KOPT-K1 (cell line): ENCODE measurements around the gene TBX20.

Source experiments
- H3K27ac ChIP-seq: fragments of 200-600 bp; sonication (generic); 2 replicates; pipeline ENCODE4 v1.5.1; 2016; ENCODE audit warnings: antibody characterized with exemption, mild to moderate bottlenecking, low read depth, low read length; ENCODE audit not compliant: poor library complexity, severe bottlenecking
- H3K36me3 ChIP-seq: fragments of 200-600 bp; sonication (generic); 2 replicates; pipeline ENCODE4 v1.5.1; 2017; ENCODE audit warnings: antibody characterized with exemption, mild to moderate bottlenecking, low read length, moderate library complexity; ENCODE audit not compliant: insufficient read depth
- H3K9me3 ChIP-seq: fragments of 200-600 bp; sonication (generic); 2 replicates; pipeline ENCODE4 v1.5.1; 2017; ENCODE audit warnings: antibody characterized with exemption, low read length, mild to moderate bottlenecking; ENCODE audit not compliant: insufficient read depth, poor library complexity, severe bottlenecking

Gene TBX20

GRCh38 chr7:35253710-35254495 lies at the start of gene TBX20:
TSS of gene TBX20 (minus strand) at chr7:35254100. CDS start at chr7:35253620, 480 bp downstream.
- no peaks in the 10 kb centered on the region for H3K9me3 ChIP-seq
- no peaks in the 10 kb centered on the region for H3K36me3 ChIP-seq

GRCh38 chr7:35289376-35289775 lies 35.5 kb upstream of the TBX20 start:
- Histone ChIP-seq H3K36me3 (no peaks in the 10 kb centered on the region), H3K27ac (no peak overlapping the region), H3K9me3 (no peaks in the 10 kb centered on the region)

More at GRCh38 chr7:35253710-35254495, at the start of gene TBX20:
- H3K27ac ChIP-seq: no peak within 1 kb of the TSS

DNA sequence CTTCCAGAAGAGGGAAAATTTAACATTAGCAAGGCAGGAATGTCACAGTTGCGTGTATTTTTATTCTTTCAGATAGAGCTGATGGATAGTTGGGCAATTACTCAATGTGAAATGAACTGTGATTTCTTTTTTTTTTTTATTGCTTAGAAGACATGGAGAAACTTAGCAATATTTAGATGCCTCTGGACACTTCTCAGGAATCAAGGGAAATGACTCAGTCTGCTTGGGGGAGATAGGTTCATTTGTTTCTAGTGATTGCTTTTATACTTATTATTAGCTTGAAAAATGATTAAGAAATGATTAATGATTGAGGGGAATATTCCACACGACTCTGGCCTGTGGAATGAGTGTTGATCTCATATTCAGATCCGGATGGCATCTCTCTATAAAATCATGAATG lies 33.1 kb upstream of the TBX20 start:
- H3K9me3 ChIP-seq: no peaks in the 10 kb centered on the region
- H3K36me3 ChIP-seq: no peaks in the 10 kb centered on the region
- H3K27ac ChIP-seq: no peak overlapping the region

GRCh38 chr7:35286422-35286821 lies 32.5 kb upstream of the TBX20 start:
- Histone ChIP-seq H3K27ac (no peak overlapping the region), H3K36me3 (no peaks in the 10 kb centered on the region), H3K9me3 (no peaks in the 10 kb centered on the region)

GRCh38 chr7:35285799-35286198 lies 31.9 kb upstream of the TBX20 start:
- Histone ChIP-seq H3K9me3 (no peaks in the 10 kb centered on the region), H3K36me3 (no peaks in the 10 kb centered on the region), H3K27ac (no peak overlapping the region)

- H3K9me3 ChIP-seq: no peaks in the 10 kb centered on the region
- H3K36me3 ChIP-seq: no peaks in the 10 kb centered on the region
These were observed 27.0 kb upstream of the TBX20 start for GRCh38 chr7:35280902-35281301.

DNA sequence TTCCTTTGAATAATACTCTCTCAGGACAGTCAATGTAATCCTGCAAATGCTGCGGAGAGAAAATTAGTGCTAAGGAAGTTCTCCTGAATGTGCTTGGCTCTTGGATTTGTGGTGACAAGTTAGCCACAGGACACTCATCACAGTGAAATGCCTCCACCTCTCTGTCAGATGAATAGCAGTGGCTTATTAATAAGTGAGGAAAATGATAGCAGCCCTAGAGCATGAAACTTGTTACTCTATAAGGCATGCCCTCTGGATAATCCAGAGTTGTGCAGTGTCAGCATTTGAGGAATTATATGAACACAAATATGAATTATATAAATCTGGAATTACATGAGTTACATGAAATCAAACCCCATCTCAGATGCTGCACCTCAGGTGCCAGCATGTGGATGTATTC lies 23.5 kb upstream of the TBX20 start:
- H3K36me3 ChIP-seq: no peaks in the 10 kb centered on the region
- no peak overlapping the region for H3K27ac ChIP-seq
- no peaks in the 10 kb centered on the region for H3K9me3 ChIP-seq

More at GRCh38 chr7:35280902-35281301, 27.0 kb upstream of the TBX20 start:
- no peak overlapping the region for H3K27ac ChIP-seq

DNA sequence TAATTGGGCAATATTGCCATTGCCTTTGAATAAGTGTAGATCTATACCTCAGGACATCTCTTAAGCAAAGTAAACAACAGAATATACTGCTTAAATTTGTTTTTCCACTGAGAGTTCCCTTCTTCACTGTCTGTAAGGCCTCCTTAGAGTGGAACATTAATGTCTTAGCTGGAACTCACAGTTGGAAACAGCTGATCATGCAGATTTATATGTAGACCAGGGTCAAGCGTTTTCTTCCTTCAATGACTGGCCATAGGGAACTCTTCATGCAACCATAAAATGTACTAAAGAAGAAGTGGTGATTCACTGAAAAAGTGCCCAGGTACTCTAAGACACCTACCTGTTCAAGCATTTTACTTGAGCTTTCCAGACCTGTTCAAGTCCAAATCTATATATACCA lies 18.3 kb upstream of the TBX20 start:
- H3K36me3 ChIP-seq: no peaks in the 10 kb centered on the region
- H3K27ac ChIP-seq: no peak overlapping the region
- no peaks in the 10 kb centered on the region for H3K9me3 ChIP-seq

DNA sequence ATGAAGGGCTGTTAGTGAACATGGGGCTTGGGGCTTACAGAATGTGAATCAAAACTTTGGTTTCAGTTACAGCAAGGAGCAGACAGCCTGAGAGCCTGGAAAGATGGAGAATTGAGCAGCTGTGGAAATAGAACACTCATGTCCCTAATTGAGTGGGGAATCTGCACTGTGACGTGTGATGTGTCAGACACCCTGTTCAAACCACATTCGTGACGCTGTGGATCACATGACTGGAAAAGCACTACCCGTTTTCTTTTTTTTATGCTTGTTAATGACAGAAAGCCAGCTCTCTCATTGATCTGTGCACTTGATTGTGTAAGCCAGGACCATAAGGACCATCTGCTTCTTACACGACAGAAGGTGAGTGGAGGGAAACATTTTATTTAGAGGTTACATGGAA lies 15.1 kb upstream of the TBX20 start:
- Histone ChIP-seq H3K9me3 (no peaks in the 10 kb centered on the region), H3K36me3 (no peaks in the 10 kb centered on the region), H3K27ac (no peak overlapping the region)

DNA sequence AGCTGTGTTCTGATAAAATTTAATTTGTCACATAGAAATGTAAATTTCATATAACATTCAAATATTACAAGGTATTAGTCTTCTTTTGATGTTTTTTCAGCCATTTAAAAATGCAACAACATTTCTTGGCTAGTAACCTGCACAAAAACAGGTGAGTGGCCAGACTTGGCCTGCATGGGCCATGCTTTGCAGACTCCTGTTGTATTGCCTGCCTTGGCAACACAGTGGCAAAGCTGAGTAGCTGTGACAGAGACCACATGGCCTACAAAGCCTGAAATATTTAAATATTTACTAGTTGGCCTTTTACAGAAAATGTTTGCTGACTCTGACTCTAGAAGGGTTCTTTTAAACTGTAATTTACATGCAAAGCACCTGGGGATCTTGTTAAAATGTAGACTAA lies 13.5 kb upstream of the TBX20 start:
- no peaks in the 10 kb centered on the region for H3K36me3 ChIP-seq
- no peak overlapping the region for H3K27ac ChIP-seq
- no peaks in the 10 kb centered on the region for H3K9me3 ChIP-seq

- H3K27ac ChIP-seq: no peak overlapping the region
- no peaks in the 10 kb centered on the region for H3K9me3 ChIP-seq
- H3K36me3 ChIP-seq: no peaks in the 10 kb centered on the region
These were observed 9.5 kb upstream of the TBX20 start for GRCh38 chr7:35263396-35263795.

GRCh38 chr7:35261476-35262285 lies 7.8 kb upstream of the TBX20 start:
- Histone ChIP-seq H3K36me3 (no peaks in the 10 kb centered on the region), H3K9me3 (no peaks in the 10 kb centered on the region), H3K27ac (no peak overlapping the region)

- H3K9me3 ChIP-seq: no peaks in the 10 kb centered on the region
- H3K36me3 ChIP-seq: no peaks in the 10 kb centered on the region
- no peak overlapping the region for H3K27ac ChIP-seq
These were observed 7.1 kb upstream of the TBX20 start for GRCh38 chr7:35261041-35261440.

- Histone ChIP-seq H3K27ac (no peak overlapping the region), H3K9me3 (no peaks in the 10 kb centered on the region), H3K36me3 (no peaks in the 10 kb centered on the region)
These were observed 6.3 kb upstream of the TBX20 start for GRCh38 chr7:35260246-35260645.

- no peak overlapping the region for H3K27ac ChIP-seq
- no peaks in the 10 kb centered on the region for H3K9me3 ChIP-seq
- H3K36me3 ChIP-seq: no peaks in the 10 kb centered on the region
These were observed 5.6 kb upstream of the TBX20 start for GRCh38 chr7:35259523-35259908.
